GM21786 (cell line): ENCODE measurements around the gene JARID2.
"Not testable (repeated sequence)": the region's sequence is repeated elsewhere in the genome, so short reads cannot be mapped to it uniquely, and the experiment has no call there.

Source experiments
- ATAC-seq: cut with Tn5 transposase; IDR thresholded peaks from one replicate; pipeline ENCODE4 v1.9.1; 2021; ENCODE audit not compliant: unreplicated experiment

Gene JARID2

GRCh38 chr6:15527838-15528617 is 282.2 kb downstream of the JARID2 start:
- no peak for ATAC-seq

DNA sequence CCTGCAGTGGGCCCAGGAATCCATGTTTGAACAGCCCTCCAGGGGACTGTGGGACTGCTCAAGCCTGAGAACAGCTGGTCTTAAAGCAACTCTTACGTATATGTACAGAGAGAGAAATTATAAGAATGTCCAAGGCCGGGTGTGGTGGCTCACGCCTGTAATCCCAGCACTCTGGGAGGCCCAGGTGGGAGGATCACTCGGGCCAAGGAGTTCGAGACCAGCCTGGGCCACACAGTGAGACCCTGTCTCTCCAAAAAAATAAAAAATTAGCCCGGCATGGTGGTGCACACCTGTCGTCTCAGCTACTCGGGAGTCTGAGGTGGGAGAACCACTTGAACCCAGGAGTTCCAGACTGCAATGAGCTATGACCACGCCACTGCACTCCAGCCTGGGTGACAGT is 283.0 kb downstream of the JARID2 start:
- no peak for ATAC-seq

- ATAC-seq, result no peak
Measured at GRCh38 chr6:15530411-15530810, 284.5 kb downstream of the JARID2 start.

DNA sequence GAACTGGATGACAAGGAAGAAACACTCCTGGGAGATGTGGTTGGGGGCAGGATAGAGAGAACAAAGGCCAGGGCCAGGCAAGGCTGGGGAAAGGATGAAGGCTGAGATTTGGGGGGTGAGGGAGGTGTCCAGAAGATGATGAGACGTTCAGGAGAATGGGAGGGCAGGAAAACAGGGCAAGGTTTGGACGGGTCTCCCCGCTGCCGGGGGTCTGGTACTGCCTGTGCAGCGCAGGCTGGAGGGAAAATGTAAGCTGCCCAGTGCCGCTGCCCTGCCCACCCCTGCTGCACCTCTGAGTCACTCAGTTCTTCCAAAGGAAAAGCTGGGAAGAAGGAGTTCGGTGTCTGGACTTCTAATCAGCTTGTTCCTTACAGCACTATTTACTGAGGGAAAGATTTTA is 286.1 kb downstream of the JARID2 start:
- ATAC-seq, result no peak

DNA sequence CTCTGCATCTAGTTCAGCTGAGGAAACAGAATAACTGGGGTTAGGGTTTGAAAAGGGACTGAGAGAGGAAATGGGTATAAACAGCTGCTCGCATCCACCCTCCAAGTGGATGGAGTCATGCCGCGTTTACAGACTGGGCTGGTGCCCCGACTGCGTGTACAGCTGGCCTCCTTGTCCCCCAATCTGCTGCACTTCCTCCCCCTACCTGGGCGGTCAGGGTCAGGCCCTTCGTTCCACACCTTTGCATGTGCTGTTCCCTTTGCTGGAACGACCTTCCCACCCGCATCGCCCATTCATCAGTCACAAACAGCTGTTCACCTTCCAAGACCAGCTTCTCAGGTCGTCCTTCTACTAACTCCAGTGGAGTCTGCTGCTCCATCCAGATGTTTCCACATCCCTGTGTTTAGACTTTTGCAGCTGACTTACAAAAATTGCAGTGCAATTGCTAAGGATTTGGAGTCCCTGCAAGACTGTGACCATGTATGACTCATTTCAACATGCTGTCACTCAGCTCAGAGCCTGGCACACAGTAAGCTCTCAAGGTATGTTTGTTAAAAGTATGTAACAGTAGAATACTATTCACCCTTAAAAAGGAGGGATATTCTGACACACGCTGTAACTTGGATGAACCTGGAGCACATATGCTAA is 287.6 kb downstream of the JARID2 start:
- no peak for ATAC-seq

DNA sequence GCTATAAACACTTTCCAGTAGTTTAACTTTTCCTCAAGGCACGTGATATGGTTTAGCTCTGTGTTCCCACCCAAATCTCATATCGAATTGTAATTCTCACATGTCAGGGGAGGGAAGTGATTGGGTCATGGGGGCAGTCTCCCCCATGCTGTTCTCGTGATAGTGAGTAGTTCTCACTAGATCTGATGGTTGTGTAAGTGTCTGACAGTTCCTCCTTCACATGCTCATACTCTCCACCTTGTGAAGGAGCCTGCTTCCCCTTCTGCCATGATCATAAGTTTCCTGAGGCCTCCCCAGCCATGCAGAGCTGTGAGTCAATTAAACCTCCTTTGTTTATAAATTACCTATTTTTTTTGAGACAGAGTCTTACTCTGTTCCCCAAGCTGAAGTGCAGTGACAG is 289.1 kb downstream of the JARID2 start:
- no peak for ATAC-seq

- no peak for ATAC-seq
Measured at GRCh38 chr6:15535495-15536197, 289.8 kb downstream of the JARID2 start.

GRCh38 chr6:15536198-15536955 is 290.5 kb downstream of the JARID2 start:
- no peak for ATAC-seq

DNA sequence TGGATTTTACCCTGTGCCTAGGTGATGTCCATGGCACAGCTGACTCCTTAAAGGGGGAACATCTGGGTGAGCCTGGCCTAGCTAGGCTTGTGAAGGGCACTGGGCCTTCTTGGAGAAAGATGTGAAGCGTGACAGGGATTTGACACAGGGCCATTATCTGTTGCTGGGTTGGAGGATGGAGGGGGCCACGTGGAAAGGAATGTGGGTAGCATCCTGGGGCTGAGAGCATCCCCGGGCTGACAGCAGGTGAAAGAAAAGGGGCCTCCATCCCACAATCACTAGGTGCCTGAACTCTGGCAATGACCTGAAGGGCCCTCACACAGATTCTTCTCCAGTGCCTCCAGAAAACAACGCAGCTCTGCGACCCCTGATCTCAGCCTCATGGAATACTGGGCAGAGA is 292.2 kb downstream of the JARID2 start:
- ATAC-seq, result no peak

GRCh38 chr6:15538766-15539495 is 293.1 kb downstream of the JARID2 start:
- no peak for ATAC-seq

DNA sequence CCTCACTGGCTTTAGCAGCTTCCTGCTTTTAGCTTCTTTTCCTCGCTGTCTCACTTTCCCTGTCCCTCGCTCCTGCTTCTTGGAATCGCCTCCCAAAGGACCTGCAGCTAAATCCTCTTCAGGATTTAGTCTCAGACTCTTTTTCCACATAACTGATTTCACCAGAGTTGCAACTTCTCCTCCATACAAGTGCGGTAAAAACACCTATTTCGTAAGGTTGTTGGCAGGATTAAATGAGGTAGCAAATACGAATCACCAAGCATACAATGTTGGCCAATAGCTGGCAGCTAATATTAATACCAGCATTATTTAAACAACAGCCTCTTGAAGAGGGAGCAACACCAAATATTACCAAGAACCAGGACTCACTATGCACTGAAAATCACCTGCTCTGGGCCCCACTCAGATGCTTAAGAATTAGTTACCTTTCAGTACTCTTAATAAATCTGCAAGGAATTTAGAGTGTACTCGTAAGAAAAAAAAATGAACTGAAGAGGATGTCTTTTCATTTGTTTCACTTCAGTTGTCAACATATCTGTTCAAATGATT is 293.9 kb downstream of the JARID2 start:
- no peak for ATAC-seq

DNA sequence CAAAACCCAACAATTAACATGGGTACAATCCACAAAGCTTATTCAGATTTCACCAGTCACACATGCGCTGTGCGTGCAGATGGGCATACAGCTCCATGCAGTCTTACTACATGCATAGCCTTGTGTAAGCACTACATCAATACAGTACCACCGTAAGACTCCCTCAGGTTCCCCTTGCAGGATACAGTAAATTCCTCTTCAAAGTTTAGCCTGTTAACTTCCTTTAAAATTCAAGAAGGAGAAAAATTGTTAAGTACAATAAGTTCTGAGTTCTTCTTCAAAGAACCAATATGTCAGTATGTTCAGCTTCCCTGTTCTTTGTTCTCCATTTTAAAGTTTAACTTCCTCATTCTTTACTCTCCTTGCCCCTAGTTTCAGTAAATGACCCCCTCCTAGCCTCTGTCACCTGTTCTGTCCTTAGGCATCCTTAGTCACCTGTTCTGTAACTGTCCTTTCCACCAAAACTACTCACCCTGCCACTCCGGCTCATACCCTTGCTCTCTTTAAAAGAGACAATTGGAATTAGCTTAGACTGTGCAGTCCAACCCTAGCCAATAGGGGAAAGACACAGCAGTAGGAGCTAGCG is 297.6 kb downstream of the JARID2 start:
- ATAC-seq, result not testable (repeated sequence)

DNA sequence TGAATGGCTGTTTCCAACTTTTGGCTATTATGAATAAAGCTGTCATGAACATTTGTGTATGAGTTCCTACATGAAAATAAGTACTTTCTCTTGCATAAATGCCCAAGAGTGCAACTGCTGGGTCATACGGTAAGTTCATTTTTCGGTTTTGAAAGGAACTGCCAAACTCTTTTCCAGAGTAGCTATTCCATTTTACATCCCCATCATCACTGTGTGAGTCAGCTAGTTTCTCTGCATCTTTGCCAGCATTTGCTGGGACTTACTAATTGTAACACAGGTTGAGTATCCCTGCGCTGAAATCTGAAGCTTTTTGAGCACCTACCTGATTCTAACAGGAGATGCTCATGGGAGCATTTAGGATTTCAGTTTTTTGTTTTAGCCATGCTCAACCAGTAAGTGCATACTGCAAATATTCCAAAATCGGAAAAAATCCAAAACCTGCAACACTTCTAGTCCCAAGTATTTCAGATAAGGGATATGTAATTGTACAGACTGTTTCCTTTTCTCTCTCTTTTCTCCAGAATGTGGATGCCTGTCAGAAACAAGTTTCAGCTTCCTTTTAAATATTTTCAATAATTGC is 298.5 kb downstream of the JARID2 start:
- no peak for ATAC-seq

DNA sequence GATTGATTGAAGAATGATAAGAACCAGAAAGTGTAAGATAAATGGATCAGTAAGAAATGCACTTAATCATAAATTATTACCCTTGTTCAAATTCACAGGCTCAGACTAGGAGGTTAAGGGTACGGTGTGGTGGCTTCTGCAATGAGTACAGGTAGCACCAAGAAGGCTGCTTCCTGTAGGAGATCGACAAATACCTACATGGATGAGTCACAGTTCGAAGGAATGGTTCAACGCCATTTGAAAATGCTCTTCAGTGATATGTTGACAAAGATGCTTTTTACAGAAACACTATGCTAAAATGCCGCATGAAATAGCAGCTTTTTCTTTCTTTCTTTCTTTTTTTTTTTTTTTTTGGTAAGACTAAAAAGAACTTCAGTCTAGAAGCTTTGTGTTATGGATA is 300.7 kb downstream of the JARID2 start:
- ATAC-seq, result no peak

DNA sequence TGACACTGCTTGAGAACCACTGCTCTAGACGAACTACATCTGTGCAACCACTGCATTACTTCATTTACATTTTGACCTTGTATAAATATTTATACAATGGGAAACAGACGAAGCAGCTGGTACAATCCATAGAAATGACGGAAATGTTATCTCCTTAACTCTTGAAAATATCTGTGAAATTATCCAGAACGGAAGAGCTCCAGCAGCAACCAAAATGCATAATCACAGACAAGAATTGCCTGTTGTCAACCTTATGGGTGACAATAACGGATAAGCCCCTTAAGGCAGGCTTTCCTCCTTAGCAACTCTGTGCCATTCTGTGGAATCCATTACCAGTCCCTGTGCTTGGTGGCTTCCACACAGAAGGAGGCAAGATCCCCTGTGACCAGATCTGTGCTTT is 301.5 kb downstream of the JARID2 start:
- ATAC-seq, result no peak

- no peak for ATAC-seq
Measured at GRCh38 chr6:15549371-15549770, 303.5 kb downstream of the JARID2 start.

DNA sequence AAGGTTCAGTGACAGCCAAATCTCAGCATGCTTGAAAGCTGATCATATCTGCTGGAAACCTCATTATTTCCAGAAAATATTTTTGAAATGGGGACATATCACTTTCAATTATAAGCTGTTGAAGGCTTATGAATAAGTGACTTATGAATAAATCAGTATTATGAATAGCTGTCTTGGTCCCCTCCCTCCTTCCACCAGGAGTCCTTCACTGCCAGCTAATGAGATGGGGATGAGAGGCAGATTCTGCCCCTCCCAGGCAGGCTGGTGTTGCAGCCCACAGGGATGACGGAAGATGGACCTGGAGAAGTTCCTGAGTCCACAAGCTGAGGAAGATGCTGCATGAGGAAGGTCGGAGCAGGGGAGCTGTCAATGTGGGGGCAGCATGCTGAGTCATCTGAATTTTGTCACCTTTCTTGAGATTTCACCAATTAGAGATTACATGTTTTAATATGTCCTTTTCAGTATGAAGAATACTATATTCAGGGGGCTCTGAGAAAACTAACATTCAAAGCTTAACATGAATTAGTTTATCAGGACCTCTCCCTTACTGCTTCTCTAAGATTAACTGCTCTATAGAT is 304.8 kb downstream of the JARID2 start:
- ATAC-seq, result no peak

DNA sequence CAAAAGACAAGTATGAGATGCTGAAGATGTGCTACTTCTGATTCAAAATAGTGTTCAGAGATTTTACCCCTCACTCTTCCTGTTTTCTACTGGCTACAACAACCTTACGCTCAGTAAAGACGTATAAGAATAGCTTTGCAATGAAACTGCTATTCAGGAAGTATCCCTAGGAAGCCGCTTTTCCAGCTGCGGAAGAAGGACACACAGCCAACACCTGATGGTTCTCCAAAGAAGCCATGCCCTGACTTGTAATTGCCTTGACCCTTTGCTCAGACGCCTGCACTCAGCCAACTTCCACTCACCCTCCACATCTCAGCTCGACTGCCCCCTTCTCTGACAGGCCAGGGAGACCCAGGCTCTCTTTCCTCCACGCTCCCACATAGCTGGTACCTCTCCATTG is 305.4 kb downstream of the JARID2 start:
- ATAC-seq, result no peak

- ATAC-seq, result no peak
Measured at GRCh38 chr6:15551798-15552197, 305.9 kb downstream of the JARID2 start.
